DMS153 treated with DMSO at 0.1 percent for 48 hours (cell line): ENCODE data around the gene ASIC3.
A peak's percentile ranks its signal among the peaks of the same experiment; 100 is the strongest.

ENCODE experiments used
- DNase-seq: peaks from one replicate; lab custom pipeline; 2025; ENCODE audit not compliant: unreplicated experiment; lab: John Stamatoyannopoulos, UW

ASIC3 gene

GRCh38 chr7:151085329-151085690 lies 37.0 kb downstream of the ASIC3 start:
- no peak for DNase-seq

- peak; percentile 55 for DNase-seq
These were observed 37.6 kb downstream of the ASIC3 start, which contains the start of gene AGAP3 for GRCh38 chr7:151085691-151086620. TSS of gene AGAP3 (plus strand) at chr7:151086475. CDS start at chr7:151086742, 267 bp downstream.

- DNase-seq, result no peak
These were observed 38.5 kb downstream of the ASIC3 start for GRCh38 chr7:151086802-151087244.

GRCh38 chr7:151087245-151088018 lies 39.1 kb downstream of the ASIC3 start:
- no peak for DNase-seq

GRCh38 chr7:151088019-151088855 lies 39.9 kb downstream of the ASIC3 start:
- DNase-seq, result no peak

- DNase-seq, result no peak
These were observed 40.7 kb downstream of the ASIC3 start for GRCh38 chr7:151088856-151089699.

GRCh38 chr7:151089893-151090730 lies 41.8 kb downstream of the ASIC3 start:
- no peak for DNase-seq

GRCh38 chr7:151091003-151091402 lies 42.7 kb downstream of the ASIC3 start:
- no peak for DNase-seq

GRCh38 chr7:151091431-151091830 lies 43.1 kb downstream of the ASIC3 start:
- no peak for DNase-seq

- DNase-seq, result no peak
These were observed 43.7 kb downstream of the ASIC3 start for GRCh38 chr7:151091988-151092387.

- DNase-seq, result no peak
These were observed 45.4 kb downstream of the ASIC3 start for GRCh38 chr7:151093748-151094147.

- DNase-seq, result no peak
These were observed 46.3 kb downstream of the ASIC3 start for GRCh38 chr7:151094675-151095074.

GRCh38 chr7:151095123-151095797 lies 46.9 kb downstream of the ASIC3 start:
- DNase-seq, result no peak

GRCh38 chr7:151095828-151096475 lies 47.6 kb downstream of the ASIC3 start:
- DNase-seq, result no peak

GRCh38 chr7:151099486-151100211 lies 51.3 kb downstream of the ASIC3 start:
- no peak for DNase-seq

GRCh38 chr7:151100921-151101320 lies 52.6 kb downstream of the ASIC3 start:
- no peak for DNase-seq

GRCh38 chr7:151101621-151102396 lies 53.5 kb downstream of the ASIC3 start:
- DNase-seq, result no peak
